Skin epidermis (tissue), 12 donors: ENCODE results near the gene SLC35D1.
"Not testable (repeated sequence)": the region's sequence is repeated elsewhere in the genome, so short reads cannot be mapped to it uniquely, and the experiment has no call there.

Experiments
- H3K27ac ChIP-seq, 21 experiments: fragments of 200-600 bp; sonication (generic) in 11 of 21; one replicate each; pipeline ENCODE4 v1.5.0; 2020; ENCODE audit warnings: mild to moderate bottlenecking in 3 of 21, inconsistent platforms in 2 of 21, moderate library complexity in 2 of 21
- H3K4me3 ChIP-seq, 7 experiments: fragments of 200-600 bp; sonication (generic) in 2 of 7; one replicate each; pipeline ENCODE4 v1.5.0; 2020; ENCODE audit warnings: inconsistent platforms in 2 of 7, mild to moderate bottlenecking in 2 of 7, moderate library complexity in 1 of 7

SLC35D1 gene

DNA sequence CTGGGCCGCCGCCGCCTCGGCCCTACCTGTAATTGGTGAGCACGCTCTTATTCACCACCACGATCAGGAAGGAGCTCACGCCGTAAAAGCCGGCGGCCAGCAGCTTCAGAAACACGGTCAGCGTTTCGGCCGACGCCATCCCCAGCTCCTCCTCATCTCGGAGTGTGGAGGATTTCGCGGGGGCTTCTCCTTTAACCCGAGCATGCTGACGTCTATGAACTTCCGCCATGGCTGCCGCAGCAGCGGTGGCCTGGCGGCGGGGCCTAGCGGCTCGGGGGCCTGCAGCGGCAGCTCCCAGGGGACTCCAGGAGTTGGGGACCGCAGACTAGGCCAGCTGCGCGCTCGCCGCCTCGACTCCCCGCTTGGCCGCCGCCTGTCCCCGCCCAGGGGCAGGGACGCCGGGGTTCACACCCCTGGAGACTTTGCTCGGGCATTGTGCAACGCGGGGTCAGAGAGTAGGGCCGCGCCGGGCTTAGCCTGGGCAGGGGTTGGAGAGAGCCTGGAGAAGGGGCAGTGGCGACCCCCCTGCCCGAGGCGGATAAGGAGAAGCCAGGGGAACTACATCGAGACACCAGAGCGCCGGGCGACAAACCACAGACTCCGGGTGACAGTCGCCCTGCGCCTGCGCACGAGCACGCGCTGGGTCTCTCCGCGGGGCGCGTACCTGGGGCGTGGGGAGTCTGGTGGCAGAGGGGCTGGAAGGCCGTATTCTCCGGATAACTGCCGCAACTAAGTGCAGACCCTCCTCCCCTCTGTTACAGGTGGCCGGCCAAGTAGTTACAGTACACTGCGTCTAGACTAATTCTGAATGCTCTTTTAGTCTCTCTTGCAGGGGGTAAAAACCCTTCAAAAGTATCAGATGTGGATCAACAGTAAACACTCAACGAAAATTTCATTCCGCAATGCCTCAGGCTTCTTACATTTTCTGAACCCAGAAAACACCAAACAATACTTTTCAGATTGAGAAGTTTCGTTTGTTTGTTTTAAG lies at the start of gene SLC35D1:
SLC35D1 (minus strand) TSS at position 364 of the 988 bp plus-strand sequence; CDS start at position 229, 135 bp downstream.
- H3K4me3 ChIP-seq: peak within 1 kb of the TSS; percentile 65 to 94 (median 77)

DNA sequence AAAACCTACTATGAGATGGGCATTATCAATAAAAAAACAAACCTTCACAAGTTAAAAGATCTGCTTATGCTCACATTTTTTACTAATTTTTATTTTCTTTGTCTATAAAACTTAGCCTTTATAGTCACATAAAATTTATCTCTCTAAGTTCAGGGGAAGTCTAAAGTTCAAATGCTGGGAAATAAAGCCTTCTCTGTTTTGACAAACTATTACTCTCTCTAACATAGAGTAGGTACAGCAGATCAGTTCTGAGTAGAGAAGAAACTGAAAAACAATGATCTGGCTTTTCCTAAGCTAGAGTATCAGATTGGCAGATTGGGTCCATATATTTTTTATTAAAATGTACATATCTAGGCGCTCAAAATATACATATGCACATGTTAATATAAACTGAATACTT lies 49.6 kb upstream of the SLC35D1 start:
- Histone ChIP-seq H3K4me3 (no peak overlapping the region), H3K27ac (no peak overlapping the region)

More for the DNA sequence above, at the start of gene SLC35D1:
- H3K27ac ChIP-seq: peak within 1 kb of the TSS; percentile 78 to 100 (median 95)

DNA sequence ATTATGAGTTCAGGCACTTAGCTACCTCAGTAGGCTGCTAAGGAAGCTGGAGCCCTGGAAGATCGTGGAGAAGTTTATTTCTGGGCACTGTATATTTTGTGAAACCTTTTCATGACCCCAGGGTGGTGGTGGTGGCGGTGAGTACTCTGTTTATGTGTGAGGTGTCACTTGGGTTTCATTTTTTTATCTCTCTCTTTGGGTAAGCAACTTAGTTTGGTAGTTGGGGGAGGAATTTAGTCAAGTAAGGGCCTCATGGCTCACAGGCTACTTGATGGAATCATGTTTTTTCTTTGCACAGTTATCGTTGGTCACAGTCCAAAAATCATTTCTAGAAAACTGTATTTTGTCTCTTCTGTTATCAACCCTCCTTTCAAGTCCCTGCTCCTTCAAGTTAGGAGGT lies 46.9 kb upstream of the SLC35D1 start:
- Histone ChIP-seq H3K27ac (no peak overlapping the region), H3K4me3 (no peak overlapping the region)

DNA sequence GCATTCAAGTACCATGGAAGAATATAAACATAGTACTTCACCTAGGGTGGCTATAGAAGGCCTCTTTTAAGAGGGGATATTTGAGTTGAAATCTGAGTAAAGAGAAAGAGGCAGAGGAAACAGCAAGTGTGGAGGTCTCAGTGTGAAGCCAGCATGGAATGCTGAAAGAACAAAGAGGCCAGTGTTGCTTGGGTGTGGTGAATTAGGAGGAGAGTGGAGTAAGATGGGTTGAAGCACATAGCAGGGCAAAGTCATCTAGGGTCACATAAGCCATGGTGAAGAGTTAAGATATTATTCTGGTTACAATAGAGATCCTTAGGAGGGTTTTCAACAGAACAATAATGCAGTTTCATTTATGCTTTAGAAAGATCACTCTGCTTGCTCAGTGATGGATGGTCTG lies 43.4 kb upstream of the SLC35D1 start:
- H3K4me3 ChIP-seq: no peak overlapping the region
- no peak overlapping the region for H3K27ac ChIP-seq

DNA sequence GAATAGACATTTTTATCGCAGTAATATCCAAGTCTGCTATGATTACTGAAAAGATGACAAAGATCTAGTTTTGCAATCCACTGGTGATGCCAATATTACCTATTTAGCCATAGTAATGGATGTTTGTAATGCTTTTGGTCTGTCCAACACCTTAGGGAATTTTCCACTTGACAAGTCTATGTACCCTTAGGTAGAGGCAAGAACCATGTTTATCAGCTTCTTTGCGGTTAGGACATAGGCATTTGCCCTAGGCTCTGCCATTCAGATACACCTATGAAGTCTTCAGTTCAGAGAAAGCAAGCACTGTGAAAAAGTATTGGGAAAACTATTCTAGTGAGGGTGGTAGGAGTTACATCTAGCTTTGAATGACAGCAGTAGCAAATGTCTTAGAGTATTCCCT lies 40.2 kb upstream of the SLC35D1 start:
- Histone ChIP-seq H3K4me3 (no peak overlapping the region), H3K27ac (no peak overlapping the region)

DNA sequence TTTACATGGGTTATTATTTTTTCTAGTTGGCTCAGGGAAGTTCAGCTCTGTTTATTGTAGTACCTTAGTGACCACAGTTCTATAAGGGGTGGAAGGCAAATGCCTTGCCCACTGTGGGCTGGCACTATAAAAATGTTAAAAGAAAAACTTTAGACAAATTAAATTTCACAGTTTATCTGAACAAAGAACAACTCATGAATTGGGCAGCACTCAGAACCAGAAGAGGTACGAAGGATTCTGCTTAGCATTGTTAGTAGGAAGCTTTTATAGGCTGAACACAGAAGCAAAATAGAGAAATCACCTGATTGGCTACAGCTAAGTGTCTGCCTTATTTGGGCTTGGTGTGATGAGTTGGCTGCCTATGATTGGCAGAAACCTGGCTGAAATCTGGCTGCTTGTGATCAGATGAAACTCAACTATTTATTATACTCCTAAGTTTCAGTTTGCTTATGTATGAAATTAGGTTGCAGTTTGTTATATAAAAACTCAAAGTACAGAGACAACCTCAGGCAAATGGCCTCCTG lies 35.8 kb upstream of the SLC35D1 start:
- Histone ChIP-seq H3K4me3 (no peak overlapping the region), H3K27ac (no peak overlapping the region)

DNA sequence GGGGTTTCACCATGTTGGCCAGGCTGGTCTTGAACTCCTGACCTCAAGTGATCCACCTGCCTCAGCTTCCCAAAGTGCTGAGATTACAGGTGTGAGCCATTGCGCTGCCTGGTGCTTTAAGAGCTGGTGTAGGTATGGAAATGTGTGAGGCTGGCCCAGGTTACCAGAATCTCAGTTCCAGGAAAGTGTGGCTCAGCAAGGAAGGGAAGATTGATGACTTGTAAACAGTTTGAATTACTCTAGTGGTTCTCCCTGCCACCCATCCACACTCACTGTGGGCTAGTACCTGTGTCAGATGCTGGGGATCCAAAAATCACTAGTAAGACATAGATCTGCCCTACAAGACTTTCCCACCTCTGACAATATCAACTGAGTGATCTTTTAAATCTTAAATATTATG lies 34.5 kb upstream of the SLC35D1 start:
- H3K27ac ChIP-seq: no peak overlapping the region
- H3K4me3 ChIP-seq: no peak overlapping the region

DNA sequence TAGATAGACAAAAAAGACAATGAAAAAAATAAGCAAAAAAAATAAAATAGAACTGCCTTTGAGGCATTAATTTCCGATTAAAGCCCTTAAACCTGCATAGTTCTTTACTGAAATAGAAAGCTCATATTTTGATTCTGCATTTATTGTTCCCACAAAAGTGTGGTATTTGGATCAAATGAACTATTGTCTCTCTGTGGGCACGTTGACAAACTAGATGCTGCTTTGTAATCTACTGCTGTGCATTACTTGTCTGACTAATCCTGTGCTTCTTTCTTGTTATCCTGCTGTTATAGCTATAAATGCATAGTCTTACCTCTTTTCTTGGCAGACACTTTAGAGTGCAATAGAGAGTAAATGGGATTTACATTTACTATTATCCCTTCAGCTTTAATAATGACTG lies 31.4 kb upstream of the SLC35D1 start:
- Histone ChIP-seq H3K27ac (no peak overlapping the region), H3K4me3 (no peak overlapping the region)

DNA sequence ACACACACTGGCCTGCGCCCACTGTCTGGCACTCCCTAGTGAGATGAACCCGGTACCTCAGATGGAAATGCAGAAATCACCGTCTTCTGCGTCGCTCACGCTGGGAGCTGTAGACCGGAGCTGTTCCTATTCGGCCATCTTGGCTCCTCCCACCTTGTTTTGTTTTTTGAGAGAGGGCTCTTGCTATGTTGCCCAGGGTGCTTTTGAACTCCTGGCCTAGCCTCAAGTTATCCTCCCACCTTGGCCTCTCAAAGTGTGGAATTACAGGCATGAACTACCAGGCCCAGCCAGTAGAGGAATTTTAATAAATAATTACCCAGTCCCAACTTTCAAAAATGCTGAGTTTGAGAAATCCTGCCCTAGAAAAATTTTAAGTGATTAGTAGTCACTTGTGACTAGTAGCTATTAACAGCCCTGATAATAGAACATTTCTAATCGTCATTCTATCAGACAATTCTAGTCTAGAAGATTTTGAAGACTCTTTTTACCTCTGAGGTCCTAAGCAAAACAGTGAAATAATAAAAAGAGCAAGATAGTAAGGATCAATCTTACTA lies 30.9 kb upstream of the SLC35D1 start:
- H3K27ac ChIP-seq: no peak overlapping the region
- no peak overlapping the region for H3K4me3 ChIP-seq

DNA sequence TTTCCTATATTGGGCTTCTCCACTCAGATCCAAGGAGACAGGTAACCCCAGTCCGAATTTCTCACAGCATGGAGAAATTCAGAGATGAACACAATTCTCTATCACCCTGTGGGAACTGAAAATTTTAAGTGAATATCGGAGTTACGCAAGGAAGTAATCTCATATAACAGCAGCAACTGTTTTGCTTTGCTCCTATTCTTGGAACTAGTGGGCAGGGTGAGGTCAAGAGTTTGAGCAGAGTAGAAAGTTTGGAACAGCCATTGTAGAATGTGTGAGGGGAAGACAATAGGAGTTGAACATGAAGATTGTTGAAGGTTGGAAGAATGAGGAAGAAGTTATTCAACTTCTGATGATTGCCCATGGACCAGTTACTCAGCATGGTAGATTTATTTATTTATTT lies 24.3 kb upstream of the SLC35D1 start:
- Histone ChIP-seq H3K27ac (no peak overlapping the region), H3K4me3 (no peak overlapping the region)

DNA sequence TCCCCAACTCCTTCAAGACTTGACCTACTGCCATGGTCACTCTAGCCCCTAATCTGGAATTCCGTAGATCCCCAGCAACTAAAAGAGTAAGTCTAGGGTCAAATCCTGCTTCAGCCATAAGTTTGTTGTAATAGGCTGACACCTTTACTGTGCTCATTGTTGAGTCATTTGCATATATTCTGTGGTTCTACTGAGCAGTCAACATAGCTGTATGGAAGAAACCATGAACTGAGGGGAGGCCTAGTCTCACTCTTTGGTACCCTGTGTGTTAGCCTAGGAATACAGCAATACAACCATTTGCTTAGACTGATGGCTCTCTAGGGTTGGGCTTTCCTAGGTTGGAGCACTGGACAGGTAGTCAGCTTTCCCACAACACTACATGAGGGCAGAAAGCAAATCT lies 23.6 kb upstream of the SLC35D1 start:
- Histone ChIP-seq H3K4me3 (no peak overlapping the region), H3K27ac (no peak overlapping the region)

DNA sequence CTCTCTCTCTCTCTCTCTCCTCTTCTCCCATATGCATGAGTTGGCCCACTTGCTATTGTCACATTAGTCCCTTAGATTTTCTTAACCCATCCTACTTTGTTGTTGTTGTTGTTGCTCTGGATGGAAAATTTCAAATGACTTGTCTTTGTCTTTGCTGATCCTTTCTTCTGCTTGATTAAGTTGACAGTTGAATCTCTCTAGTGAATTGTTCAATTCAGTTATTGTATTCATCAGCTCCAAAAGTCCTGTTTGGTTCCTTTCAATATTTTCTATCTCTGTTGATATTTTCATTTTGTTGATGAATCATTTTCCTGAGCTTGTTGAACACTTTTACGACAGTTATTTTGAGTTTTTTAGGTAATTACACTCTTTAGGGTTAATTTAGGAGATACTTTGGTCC lies 18.8 kb upstream of the SLC35D1 start:
- H3K4me3 ChIP-seq: no peak overlapping the region
- no peak overlapping the region for H3K27ac ChIP-seq

DNA sequence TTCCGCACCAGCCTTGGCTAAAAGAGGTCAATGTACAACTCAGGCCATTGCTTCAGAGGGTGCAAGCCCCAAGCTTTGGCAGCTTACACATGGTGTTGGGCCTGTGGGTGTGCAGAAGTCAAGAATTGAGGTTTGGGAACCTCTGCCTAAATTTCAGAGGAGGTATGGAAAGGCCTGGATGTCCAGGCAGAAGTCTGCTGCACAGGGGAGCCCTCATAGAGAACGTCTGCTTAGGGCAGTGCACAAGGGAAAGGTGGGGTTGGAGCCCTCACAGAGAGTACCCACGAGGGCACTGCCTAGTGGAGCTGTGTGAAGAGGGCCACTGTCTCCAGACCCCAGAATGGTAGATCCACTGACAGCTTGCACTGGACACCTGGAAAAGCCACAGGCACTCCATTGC lies 13.7 kb upstream of the SLC35D1 start:
- not testable (repeated sequence) for H3K4me3 ChIP-seq, H3K27ac ChIP-seq

DNA sequence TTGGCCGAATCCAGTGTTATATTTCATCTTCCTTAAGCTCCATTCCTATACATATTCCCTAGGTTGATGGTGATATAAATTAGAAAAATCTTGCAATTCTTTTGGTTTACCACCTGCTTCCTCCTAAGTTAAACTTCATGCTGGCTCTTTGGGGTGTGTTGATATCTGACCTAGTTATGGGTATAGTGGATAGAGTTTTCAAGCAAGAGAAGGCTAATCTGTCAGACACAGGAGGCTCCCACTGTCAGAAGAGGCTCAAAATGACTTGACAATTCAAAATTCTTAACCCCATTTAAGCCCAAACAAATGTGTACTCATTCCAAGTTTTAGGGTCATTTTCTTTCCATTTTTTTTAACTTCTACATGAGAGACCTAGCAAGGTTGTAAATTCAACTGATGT lies 8.5 kb upstream of the SLC35D1 start:
- H3K4me3 ChIP-seq: no peak overlapping the region
- no peak overlapping the region for H3K27ac ChIP-seq

DNA sequence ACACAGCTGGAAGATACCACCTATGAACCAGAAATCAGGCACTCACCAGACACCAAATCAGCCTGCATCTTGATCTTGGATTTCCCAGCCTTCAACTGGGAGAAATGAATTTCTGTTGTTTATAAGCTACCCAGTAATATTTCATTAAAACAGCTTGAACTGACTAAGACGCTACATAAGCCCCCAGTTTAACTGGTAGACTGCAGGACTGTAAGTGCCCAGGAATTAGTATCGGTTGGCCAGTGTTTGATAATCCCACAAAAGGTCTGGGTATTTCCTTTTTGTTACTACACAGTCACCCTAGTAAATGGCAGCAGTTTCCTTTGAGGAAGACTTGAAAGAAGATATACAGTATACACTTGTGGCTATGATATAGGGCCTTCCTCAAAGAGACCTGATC lies 7.3 kb upstream of the SLC35D1 start:
- Histone ChIP-seq H3K4me3 (no peak overlapping the region), H3K27ac (no peak overlapping the region)

DNA sequence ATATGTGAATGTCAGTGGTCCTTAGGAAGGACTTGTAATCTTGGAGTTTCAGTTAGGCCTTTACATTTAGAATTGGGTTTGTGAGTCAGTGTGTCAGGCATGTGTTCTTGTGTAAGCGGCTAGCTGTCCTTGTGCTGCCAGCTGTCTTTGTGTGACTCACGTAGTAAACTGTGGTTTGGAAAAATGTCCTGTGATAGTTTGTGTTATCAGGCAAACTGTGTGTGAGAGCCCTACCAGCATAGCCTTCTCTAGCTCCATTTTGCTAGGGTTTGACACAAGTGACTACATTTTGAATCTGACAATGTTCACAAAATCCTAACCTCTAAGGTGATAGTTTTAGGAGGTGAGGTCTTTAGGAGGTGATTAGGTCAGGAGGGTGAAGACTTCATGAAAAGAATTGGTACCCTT lies 6.9 kb upstream of the SLC35D1 start:
- no peak overlapping the region for H3K4me3 ChIP-seq
- H3K27ac ChIP-seq: no peak overlapping the region

DNA sequence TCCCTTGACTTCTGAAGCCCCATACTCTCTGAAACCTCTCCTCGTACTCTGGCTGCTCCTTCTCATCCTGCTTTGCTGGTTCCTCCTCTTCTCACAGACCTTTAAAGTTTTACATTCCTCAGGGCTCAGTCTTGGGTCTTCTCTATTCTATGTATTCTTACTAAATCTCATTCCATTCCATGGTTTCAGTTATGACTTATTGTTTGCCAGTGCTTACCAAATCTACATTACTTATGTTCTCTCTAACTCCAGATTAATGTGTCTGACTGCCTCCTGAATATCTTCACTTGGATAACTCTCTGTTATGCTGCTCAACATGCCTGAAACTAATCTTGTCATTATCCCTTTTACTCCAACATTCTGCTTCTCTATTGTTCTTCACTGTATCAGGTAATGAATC lies 5.4 kb upstream of the SLC35D1 start:
- Histone ChIP-seq H3K4me3 (no peak overlapping the region), H3K27ac (no peak overlapping the region)

DNA sequence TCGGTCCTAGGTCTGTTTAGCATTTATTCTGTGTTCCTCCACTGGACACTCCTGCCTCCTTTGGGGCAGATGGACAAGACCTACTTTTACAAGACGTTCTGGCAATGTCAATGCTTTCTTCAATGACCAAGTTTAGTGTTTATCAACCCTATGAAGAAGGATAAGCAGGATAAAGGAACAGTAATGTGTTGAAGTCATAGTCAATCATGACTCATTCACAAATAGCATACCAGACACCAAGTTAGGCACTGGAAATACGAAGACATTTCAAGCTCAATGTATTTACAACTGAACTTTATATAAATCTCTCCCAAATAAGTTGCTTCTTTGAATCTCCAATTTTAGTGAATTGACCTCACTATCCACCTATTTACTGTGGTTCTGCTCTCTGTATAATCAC lies 4.8 kb upstream of the SLC35D1 start:
- no peak overlapping the region for H3K4me3 ChIP-seq
- H3K27ac ChIP-seq: no peak overlapping the region

DNA sequence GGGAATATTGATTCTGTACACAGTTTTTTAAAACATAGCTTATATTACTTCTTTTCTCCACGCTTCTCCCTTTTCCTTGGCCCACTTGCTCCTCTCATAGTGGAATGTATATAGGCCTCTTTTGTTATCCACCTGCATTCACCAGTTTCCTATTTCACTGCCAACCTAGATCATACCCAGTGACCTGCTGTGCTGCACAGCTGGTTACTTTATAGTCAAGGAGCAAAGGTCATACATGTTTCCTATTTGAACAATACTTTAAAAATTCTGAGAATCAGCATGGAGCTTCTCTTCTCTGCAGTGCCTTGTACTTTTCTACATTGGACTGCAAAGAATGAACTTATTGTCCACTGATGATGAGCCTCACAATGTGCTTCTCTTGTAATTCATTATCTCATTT lies 4.3 kb upstream of the SLC35D1 start:
- Histone ChIP-seq H3K4me3 (no peak overlapping the region), H3K27ac (no peak overlapping the region)

DNA sequence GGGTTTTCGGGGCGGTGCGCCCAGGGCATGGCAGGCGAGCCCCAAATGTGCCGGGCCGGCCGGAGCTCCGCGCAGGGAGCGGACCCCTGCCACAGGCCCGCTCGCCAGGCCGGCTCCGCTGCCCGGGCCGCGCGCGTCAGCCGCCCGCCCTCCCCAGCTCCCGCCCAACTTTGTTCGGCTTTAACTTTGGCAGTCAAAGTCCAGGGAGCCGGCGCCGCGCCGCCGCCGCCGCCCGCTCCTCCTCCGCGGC lies 488 bp downstream of the SLC35D1 start:
- H3K4me3 ChIP-seq: peak overlapping the region; percentile 65 to 94 (median 77)
- H3K27ac ChIP-seq: peak overlapping the region; percentile 78 to 100 (median 95)

DNA sequence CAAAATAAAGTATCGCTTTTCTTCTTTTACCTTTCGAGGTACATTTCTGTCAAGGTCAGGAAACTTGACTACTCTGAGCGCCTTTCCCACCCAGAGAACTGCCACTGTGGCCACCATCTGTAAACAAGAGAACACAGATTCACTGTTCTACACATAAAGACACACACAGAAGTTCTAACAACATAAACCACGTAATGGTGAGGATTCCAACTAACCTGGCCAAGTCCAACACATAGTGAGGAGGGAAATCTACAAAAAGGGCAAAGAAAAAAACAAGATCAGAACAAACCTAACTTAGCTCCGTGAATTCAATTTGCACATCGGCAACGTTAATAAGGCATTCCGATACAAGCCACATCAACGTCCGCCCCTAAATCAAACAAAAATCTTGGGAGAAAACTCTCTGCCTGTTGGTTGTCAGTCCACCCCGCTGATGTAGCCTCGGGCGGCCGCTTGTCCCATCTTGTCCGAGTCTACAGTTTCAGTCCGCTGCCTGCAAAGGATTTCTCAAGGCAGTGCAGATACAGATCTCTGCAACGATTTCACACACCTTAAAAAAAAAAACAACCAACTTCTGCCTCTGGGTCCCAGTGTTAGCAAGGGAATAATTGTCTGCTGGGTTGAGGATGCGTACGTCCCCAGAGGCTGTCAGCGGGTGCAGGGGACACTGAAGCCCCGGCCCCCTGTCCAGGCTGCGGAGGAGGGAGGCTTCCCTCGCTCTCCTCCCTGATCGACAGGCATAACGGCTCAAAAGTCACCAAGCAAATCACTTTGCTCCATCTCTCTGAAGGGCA lies 1.0 kb downstream of the SLC35D1 start:
- Histone ChIP-seq H3K4me3 (peak overlapping the region; percentile 65 to 94 (median 77)), H3K27ac (peak overlapping the region; percentile 78 to 100 (median 95))
